UCSD-AML1 (cell line): Measurements from ENCODE around the gene OSBPL5.

Experiments used
- DNase-seq: peaks from one replicate; lab custom pipeline; 2025; ENCODE audit not compliant: unreplicated experiment; lab: John Stamatoyannopoulos, UW

Gene OSBPL5

DNA sequence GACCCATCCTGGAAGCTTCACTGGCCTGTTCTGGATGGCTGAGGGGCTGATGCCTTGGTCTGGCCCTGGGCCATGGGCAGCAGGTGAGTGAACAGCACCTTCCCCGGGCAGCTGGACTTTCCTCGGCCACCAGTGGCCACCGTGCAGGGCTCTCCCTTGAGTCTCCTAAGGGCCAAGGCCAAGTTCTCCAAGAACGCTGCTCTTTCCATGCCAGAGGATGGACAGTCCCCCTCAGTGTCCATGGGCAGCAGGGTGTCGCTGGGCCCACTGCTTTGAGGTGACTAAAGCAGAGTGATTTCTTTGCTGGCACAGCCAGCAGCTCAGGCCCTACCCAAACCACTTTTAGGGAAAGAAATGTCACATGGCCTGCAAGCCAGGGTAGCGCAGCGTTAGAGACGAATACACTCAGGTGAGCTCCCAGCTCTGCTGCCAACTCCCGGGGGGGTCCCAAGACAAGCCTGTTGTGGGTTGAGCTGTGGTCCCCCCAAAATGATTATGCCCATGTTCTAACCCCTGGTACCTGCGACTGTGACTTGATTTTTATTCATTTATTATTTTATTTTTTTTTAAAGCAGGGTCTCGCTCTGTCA lies 104.6 kb downstream of the OSBPL5 start:
- DNase-seq, result no peak

DNA sequence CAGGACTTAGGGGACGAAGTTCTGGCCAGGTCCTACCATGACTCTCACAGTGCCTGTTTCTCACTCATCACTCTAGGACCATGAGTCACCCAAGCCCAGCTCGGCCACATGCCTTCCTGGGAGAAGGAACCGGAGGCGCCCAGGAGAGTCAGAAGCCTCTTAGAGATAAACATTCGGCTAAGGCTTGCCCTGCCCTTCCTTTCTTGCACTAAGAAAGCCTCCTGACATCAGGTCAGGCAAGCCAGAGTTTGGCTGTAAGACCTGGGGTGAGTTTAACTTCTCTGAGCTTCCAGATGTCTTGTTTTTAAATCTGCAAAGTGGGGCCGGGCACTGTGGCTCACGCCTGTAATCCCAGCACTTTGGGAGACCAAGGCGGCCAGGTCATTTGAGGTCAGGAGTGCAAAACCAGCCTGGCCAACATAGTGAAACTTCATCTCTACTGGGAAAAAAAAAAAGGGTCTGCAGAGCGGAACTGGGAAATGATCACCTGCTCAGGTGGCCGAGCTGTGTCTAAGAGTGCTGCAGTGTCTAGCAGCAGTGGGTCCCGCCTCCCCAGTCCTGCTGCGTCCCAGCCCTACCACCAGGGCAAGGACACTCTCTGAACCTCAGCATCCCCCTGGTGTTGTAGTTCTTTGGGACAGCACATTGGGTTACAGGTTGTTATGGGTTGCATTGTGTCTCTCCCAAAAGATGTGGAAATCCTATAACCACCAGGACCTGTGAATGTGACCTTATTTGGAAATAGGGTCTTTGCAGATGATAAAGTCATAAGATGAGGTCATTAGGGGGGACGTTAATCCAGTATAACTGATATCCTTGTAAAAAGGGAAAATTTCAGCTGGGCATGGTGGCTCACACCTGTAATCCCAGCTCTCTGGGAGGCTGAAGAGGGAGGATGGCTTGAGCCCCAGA lies 106.1 kb downstream of the OSBPL5 start:
- no peak for DNase-seq

DNA sequence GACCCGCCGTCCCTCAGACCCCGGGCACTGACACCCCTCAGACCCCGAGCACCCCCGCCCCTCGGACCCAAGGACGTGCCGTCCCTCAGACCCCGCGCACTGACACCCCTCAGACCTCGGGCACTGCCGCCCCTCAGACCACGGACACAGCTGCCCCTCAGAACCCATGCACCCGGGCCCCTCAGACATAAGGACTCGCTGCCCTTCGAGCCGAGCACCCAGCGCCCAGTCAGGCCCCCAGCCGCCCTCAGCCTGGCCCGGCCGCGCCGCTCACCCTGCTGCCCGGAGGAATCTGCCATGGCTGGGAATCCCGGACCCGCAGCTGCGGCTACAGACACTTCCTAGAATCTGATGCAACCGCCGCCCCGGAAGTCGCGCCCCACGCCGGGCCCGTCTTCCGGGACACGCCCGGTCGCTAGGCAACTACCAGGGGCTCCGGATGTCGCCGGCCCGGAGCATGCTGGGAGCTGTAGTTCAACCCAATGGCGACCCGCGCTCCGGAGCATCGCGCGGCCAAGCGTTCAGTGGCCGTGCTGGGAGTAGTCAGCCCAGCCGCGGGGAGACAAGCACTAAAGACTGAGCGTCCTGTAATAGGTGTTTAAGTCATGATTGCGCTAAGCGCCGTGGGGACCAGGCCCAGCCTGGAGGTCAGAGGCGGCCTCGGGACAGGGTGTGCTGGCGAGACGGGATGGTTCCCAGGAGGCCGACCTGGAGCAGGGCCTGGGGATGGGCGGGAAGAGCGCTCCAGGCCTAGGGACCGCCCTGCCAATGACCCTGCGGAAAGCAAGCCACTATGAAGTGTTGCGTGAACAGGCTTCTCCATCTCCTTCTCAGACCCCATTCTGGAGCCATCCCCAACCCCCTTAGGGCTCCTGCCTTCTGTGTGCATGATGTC lies 107.8 kb downstream of the OSBPL5 start, which contains the start of gene CARS1:
Gene CARS1, minus strand, starts transcription at position 355 of the 895 bp plus-strand sequence. Its CDS starts 56 bp downstream, at position 299.
- peak; percentile 93 for DNase-seq

DNA sequence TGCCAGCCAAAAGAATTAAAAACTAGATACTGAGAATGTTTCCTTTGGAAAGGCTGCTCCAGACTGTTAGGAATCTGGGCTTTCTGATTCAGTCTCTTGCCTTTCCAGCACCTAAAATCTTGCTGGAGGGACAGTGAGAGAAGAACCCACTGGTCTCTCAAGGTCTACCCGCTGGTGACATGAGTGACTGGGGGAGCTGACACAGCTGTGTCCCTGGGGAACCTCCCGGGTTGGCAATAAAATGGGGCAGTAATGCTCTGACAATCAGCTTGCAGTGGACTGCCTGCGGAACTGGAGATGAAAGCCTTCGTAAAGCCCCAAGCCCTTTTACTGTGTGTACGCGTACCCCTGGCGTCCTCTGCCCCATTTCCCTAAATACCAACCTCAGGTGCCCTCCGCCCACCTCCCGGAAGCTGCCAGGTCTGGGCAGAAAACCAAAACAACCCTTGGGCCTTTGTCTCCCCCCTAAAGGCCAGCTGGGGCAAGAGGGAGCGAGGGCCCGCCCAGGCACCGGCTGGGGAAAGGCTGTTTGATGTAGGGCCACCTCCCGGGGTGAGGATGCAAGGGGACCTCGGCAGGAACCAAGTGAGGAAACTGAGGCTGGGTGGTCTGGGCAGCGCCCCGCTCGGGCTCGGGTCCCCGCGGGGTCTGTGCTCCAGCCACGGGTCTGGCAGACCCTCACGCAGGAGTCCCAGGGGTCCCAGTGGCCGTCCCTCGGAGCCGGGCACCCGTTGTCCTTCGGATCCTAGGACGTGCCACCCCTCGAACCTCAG lies 108.6 kb downstream of the OSBPL5 start:
- DNase-seq, result no peak

DNA sequence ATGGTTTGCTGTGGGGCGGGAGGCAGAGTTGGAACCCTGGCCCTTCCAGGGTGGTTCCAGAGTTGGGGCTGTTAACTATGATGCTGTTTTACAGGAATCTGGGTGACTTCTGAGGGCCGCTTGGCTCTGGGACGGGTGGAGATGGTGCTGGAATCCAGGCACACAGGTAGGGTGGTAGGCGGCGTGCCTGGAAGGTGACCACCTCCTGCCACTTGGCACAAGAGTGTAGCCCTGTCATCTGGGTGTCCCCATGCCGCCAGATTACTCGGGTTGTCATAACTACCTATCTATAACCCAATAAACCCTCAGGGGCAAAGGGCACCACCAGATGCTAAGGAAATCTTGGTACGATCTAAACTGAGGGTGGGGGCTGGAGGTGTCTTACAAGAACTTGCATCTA lies 109.2 kb downstream of the OSBPL5 start:
- no peak for DNase-seq

DNA sequence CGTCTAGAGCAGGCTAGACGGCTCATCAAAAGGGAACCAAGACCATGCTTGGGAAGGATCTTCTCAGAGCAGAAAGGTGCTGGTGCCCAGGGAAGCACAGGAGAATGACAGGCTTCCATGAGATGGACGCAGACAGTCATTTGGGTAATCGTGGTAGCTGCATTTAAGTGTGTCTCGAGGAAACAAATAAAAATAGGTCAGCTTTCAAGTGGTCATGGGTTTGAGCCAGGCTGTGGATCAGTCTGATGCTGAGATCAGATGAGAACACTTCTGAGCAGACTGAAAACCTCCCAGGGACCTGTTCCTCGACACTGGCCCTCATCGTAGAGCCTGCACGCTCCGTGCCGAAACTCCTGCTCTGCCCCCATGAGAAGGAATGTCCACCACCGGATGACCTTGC lies 112.5 kb downstream of the OSBPL5 start:
- no peak for DNase-seq

DNA sequence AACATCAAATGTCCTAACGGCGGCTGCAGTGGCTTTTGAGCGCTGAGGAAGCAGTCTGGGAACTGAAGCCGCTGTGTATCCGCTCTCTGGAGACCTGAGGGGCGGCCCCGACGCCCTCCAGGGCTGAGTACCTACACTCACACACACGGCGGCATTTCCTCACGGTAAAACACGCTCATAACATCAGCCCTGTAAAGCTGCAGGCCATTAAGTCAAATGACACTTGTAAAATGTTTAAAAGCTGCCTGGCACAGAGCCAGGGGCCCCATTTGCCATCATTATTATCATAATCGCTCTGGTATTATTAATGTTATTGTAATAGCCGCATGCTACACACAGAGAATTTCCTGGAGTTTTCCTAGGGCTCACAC lies 113.0 kb downstream of the OSBPL5 start:
- DNase-seq, result no peak

DNA sequence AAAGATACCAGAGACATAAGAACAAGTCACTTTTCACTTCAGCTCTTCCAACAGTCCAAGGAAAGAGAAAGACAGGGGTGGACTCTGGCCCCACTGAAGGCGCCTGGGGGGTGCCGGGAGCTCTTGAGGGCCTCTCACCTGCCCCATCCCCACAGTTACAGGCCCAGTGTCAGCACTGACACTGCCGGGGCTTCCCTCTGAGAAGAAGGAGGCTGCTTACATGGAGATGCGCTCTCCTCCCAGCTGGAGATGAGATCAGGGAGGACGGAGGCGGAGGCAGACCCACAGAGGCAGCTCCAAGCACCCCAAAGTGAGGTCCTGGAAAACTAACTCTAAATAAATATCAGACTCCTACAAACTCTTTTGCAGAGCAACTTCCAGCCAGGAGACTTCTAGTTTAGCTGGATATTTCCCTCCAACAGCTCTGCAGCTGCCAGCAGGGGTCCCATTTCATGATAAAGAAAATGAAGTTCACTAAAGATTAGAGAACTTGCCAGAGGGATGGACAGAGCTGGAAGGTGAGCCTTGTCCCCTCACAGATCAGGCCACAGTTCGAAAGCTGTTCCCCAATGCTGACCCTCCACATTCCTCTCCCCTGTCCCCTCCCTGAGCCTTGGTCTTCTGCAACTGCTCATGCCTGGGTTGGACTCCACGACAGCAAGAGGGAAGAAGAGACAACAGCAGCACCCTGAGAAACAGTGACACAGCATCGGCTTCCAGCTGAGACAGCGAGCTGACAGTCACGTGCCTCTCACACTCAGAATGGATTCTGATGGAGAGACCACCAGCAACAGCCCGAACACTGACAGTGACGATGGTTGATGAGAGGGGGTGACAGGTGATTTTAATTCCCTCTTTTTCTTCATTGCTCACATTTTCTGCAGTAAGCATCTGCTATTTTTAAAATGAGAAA lies 113.7 kb downstream of the OSBPL5 start:
- DNase-seq, result no peak

DNA sequence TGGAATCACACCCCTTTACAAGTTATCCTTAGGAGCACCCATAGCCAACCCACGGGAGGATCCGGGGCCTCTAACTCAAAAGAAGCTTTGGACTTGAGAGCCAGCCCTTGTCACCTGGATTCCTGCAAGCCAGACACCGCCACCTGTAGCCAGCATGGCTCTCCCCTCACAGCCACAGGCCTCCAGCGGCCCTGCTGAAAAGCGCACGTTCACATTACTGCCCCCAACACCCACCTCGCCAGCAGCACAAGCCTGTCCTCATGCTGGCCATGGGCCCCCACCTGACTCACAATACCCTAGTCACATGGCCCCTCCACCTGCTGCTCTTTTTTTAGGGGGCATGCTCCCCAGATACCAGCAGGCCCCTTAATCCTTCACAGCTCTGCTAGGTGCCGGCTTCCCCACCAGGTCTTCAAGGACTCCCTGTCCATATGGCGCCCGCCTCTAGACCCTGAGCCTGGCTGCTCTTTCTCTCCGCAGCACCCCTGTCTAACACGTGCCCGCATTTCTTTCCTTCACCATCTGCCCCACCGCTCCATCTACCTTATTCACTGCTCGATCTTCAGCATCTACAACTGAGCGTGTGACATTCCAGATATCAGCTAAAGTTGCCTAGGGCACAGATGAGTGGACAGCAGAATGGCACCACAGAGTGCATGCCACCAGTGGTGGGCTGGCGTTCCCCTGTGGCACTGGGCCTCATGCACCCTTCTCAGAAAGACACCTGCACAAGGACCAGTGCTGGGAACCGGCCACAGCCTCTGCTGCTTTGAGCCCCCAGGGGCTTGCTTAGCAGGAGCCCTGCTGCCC lies 114.5 kb downstream of the OSBPL5 start:
- no peak for DNase-seq

DNA sequence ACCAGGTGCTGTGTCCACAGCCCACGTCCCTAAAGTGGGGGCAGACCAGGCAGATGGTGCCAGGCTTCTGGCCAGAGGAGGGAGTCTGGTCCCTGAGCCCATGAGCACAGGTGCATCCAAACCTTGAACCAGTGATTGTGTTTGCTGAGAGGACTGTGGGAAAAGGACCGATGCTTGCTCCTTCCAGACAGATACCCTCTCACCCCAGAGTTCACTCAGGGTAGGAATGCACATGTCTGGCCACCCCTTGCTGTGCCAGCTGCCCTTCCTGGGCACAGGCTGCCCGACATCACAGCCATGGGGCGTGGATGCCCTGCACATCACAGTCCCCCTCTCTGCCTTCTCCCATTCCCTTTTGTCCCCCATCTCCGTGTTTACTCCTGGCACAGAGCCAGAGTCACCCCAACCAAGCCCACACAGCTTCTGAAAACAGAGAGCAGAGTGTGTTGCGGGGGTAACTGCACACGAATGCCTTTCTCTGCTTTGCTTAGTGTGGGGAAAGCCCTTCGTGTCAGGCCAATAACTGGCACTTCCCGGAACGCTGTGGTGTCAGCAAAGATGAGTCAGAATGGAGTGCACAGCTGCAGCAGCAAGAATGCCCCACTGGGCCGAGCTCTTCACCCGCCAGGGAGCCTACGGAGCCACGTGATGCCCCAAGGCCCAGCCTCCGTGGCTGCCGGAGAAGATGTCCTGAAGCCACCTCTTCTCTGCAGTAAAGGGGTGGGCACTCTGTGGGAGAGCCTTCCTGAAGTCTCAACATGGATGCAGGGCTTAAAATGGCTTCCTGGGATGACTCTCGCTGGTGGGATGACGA lies 115.5 kb downstream of the OSBPL5 start:
- no peak for DNase-seq

DNA sequence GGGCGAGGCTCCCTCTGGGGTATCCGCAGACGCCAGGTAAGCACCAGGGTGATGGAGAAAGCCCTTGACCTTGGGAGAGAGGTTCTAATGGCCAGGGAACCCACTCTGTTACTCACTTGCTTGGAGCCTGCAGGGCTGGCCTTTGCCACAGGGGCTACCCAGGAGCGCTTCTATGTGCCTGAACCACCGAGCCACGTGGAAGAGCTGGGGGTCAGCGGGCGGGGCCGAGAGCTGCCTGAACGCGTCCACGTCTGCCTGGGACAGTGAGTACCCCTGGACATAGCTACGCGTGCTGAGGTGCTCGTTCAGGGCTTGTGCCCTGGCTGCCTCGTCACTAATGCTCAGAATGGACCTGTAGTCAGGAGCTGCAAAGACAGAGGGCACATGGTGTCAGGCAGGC lies 117.5 kb downstream of the OSBPL5 start:
- DNase-seq, result no peak

DNA sequence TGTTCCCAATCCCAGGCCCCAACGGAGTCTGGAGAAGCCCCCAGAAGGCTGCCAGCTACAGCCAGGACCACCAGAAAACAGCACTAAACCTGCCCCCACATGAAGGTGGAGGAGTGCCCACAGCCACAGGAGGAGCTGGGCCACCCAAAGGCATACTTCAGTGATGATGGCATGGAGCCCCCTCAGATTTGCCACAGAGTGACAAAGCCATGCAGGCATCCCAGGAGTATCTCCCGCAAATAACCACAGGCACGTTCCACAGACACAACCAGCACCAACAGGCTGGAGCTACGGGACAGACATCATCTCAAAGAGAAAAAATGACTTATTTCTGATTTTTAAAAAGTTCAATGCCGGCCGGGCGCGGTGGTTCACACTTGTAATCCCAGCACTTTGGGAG lies 118.5 kb downstream of the OSBPL5 start:
- DNase-seq, result no peak

DNA sequence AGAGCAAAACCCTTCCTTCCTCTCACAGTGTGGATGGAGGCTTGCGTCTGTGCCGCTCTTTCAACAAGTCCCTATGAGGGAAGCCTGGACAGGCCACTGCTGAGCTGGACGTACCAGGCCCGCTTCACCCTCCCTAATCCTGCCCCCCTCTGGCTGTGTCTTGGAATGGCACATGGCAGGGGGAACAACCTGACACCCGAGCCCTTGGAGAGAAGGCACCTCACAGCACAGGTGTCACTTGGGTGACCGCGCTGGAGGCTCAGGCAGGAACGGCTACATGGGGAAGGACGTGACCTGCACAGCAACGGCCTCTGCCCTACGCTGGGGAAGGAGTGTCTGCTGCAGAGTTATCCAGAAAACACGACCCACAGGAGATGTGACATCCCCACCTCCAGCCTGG lies 118.9 kb downstream of the OSBPL5 start:
- DNase-seq, result no peak

DNA sequence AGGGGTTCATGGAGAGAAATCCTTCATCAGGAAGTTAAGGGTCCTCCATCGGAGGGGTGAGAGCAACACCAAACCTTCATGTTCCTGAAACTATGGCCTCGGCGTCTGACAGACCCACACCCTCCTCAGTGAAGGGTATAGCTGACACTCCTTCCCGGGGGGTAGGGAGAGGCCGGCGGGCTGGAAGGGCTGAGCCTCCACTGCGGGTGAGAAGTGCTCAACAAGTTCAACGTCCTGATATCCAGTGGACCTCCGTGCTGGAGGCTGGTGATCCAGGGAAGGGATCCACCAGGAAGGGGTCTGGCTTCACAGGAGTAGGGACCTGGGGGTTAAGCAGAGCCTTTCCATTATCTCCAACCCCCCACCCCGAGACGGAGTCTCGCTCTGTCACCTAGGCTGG lies 120.2 kb downstream of the OSBPL5 start:
- DNase-seq, result no peak

DNA sequence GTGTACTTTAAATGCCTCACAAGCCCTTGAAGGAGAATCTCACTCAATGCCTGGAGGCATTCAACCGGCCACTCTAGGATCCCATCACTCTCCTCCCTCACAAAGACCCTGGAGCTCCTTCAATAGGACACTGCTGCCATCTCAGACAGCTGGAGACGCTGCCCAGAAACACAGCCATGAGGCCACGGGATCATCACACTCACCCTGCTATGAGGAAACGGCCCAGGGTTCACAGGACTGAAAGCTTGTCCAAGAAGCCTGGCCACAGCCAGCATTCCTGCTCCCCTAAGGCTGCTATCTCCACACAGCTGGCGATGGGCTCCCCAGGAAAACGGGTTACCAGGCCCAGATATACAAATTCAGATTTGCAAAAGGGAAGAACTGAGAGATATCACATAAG lies 121.1 kb downstream of the OSBPL5 start:
- DNase-seq, result no peak

DNA sequence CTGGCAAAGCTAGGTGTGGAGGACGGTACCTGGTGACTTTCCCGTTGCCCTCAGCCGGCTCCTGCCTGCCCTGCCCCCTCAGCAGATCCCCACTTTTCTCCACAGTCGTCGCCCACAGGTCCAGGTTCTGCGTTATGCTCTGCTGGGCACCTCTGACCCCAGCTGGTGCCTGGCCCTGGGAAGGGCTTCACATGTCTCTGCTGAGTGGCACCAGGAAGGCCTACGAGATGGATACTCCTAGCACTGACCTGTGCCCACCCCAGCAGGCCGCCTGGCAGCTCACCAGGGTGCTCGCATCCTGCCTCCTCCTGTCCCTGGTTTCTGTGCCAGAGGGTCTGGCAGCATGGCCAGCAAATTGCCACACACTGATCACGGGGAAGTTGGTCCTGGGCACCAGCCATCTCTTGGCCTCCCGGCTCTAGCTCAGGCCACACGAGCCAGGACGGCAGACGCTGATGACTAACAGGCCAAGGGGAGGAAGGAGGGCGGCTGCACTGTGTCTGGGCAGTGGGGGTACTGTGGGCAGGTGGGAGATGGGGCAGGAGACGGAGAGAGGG lies 121.7 kb downstream of the OSBPL5 start:
- DNase-seq, result no peak

DNA sequence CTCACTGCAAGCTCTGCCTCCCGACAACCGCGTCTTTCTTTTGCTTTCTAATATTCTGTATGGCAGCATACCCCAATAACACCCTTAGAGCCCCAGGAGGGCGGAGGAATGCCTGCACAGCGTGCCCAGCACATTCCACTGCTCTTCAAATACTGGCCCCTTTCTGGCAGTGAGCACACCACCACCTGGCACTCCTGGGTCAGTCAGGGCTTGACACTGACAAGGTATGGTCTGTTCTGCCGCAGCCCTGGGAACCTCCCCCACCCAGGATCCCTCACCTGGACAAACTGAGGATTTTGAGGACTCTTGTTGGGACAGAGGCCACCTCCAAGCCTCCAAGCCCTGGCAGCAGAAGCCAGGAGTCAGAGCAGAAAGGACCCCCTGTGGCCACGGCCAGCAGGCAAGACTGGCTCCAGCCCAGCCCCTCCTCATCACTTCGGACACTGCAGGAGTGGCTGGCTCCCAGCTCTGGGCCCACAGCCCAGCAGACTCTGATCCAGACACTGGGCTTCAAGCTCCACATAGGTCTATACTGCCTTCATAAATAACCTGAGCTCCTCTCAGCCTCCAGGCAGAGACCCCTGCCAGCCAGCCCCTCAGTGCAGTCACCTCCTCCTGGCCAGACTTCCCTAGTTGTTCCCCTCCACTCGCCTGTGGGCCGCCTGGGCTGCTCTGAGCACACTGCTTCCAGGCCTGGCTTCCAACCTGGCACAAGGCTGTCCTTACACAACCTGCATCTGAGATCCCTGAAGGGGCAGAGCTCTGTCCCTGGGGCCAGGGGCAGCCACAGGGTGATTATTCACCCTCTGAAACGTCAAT lies 122.4 kb downstream of the OSBPL5 start:
- no peak for DNase-seq
